ENCODE results near the gene TTC29. TPM values are rescaled to one million over a fixed set of nuclear protein-coding genes. Genes with fewer than 3 reads are reported as not detected.

The TTC29 gene
- total RNA-seq, 1 experiment from 2014 or later: not detected

- intact Hi-C loops (cut with micrococcal nuclease; ENCODE audit: unreplicated experiment): no loop called here
- Mint-ChIP-seq H3K9me3 (ENCODE audit: unreplicated experiment) (peaks cover 9% of the 10 kb centered on the region), H3K4me1 (ENCODE audit: low read depth, unreplicated experiment) (no peaks in the 10 kb centered on the region), H3K4me3 (ENCODE audit: unreplicated experiment) (no peak overlapping the region), H3K27me3 (ENCODE audit: insufficient read depth, unreplicated experiment) (peaks cover 6% of the 10 kb centered on the region), H3K27ac (ENCODE audit: unreplicated experiment) (no peak overlapping the region), H3K36me3 (ENCODE audit: insufficient read depth, unreplicated experiment) (no peaks in the 10 kb centered on the region)
- ChIA-PET CTCF (no interaction called here), POLR2A (no interaction called here)
- Histone ChIP-seq H3K4me1 (no peaks in the 10 kb centered on the region), H3K27me3 (replicated peaks; ENCODE audit: control insufficient read depth, insufficient read depth, low read length) (no peaks in the 10 kb centered on the region), H3K4me3 (ENCODE audit: low read depth, low read length) (no peak overlapping the region), H3K36me3 (ENCODE audit: control insufficient read depth, insufficient read depth, low read length) (no peaks in the 10 kb centered on the region), H3K9me3 (no peaks in the 10 kb centered on the region)
- no peak for DNase-seq
- no TSS peak for BruUV-seq (replicated peaks)
- no peak for TF ChIP-seq CTCF (IDR thresholded peaks at IDR 0.05; ENCODE audit: insufficient read depth in 1 of 2, low read depth in 1 of 2, low read length in 1 of 2, severe bottlenecking in 1 of 2, unreplicated experiment in 1 of 2)
Observed at GRCh38 chr4:146661367-146661766, 284.3 kb downstream of the TTC29 start.
